ENCODE data around the gene MEAK7. TPM values are rescaled to one million over a fixed set of nuclear protein-coding genes. Genes with fewer than 3 reads are reported as not detected.

Gene MEAK7
- total and polyA plus RNA-seq, 2 donors (not counting 1 experiment from before 2014, with no cell fraction given) = 17.3 to 23.4 TPM

DNA sequence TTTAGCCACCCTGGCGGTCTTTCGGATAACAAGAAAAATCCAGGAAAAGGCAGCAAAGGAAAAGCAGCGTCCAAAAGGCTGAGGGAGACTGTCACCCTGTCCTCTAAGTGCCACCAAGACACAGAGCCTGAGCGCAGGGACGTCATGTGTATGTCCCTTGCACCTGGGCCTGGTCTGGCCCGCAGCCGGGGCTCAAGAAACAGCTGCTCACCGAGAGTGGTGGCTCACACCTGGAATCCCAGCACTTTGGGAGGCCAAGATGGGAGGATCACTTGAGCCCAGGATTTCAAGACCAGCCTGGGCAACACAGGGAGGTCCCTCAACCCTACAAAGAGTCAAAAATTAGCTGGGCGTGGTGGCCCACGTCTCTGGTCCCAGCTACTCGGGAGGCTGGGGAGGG is 9.2 kb upstream of the MEAK7 start:
- H3K4me3 ChIP-seq (replicated peaks in 1 of 4; ENCODE audit: control extremely low read depth in 1 of 4, insufficient read depth in 1 of 4, low read depth in 3 of 4, low read length in 4 of 4) = no peak overlapping the region
- H3K36me3 ChIP-seq (ENCODE audit: control insufficient read depth, insufficient read depth, low read length) = no peaks in the 10 kb centered on the region
- no peak overlapping the region for H3K9ac ChIP-seq (ENCODE audit: insufficient read depth, low read length)
- H3K79me2 ChIP-seq (ENCODE audit: control insufficient read depth, insufficient read depth, low read length) = no peaks in the 10 kb centered on the region
- no peak overlapping the region for H3K4me2 ChIP-seq (ENCODE audit: extremely low read depth, insufficient read depth, low read length)
- TF ChIP-seq EZH2 (IDR thresholded peaks at IDR 0.05; ENCODE audit: low read length, missing control alignments) (no peak), CTCF (conservative IDR thresholded peaks at IDR 0.05 in 1 of 2, IDR thresholded peaks at IDR 0.05 in 1 of 2; ENCODE audit: low read depth in 1 of 2, low read length in 2 of 2) (no peak)
- no peak for DNase-seq (ENCODE audit: low read depth in 2 of 2)
- no peaks in the 10 kb centered on the region for H3K27me3 ChIP-seq (ENCODE audit: control insufficient read depth, insufficient read depth, low read length)
- H4K20me1 ChIP-seq (ENCODE audit: control insufficient read depth, extremely low read depth, insufficient read depth, low read length) = no peaks in the 10 kb centered on the region
- peaks cover 7% of the 10 kb centered on the region for H3K4me1 ChIP-seq (ENCODE audit: control insufficient read depth, extremely low read depth, insufficient read depth, low read length)
- H2AFZ ChIP-seq (ENCODE audit: low read length) = no peak overlapping the region
- H3K27ac ChIP-seq (ENCODE audit: insufficient read depth, low read length) = no peak overlapping the region
- H3K9me3 ChIP-seq (ENCODE audit: control insufficient read depth, insufficient read depth, low read depth, low read length) = no peaks in the 10 kb centered on the region

GRCh38 chr16:84513123-84513522 is 8.7 kb upstream of the MEAK7 start:
- Histone ChIP-seq H3K79me2 (ENCODE audit: control insufficient read depth, insufficient read depth, low read length) (no peaks in the 10 kb centered on the region), H3K27me3 (ENCODE audit: control insufficient read depth, insufficient read depth, low read length) (no peaks in the 10 kb centered on the region), H3K4me2 (ENCODE audit: extremely low read depth, insufficient read depth, low read length) (no peak overlapping the region), H3K9ac (ENCODE audit: insufficient read depth, low read length) (no peak overlapping the region), H3K27ac (ENCODE audit: insufficient read depth, low read length) (no peak overlapping the region), H2AFZ (ENCODE audit: low read length) (no peak overlapping the region), H3K36me3 (ENCODE audit: control insufficient read depth, insufficient read depth, low read length) (no peaks in the 10 kb centered on the region), H4K20me1 (ENCODE audit: control insufficient read depth, extremely low read depth, insufficient read depth, low read length) (no peaks in the 10 kb centered on the region), H3K4me1 (ENCODE audit: control insufficient read depth, extremely low read depth, insufficient read depth, low read length) (peaks cover 7% of the 10 kb centered on the region), H3K4me3 (replicated peaks in 1 of 4; ENCODE audit: control extremely low read depth in 1 of 4, insufficient read depth in 1 of 4, low read depth in 3 of 4, low read length in 4 of 4) (no peak overlapping the region), H3K9me3 (ENCODE audit: control insufficient read depth, insufficient read depth, low read depth, low read length) (no peaks in the 10 kb centered on the region)
- TF ChIP-seq CTCF (conservative IDR thresholded peaks at IDR 0.05 in 1 of 2, IDR thresholded peaks at IDR 0.05 in 1 of 2; ENCODE audit: low read depth in 1 of 2, low read length in 2 of 2) (no peak), EZH2 (IDR thresholded peaks at IDR 0.05; ENCODE audit: low read length, missing control alignments) (no peak)
- peak; percentile 60 to 96 for DNase-seq (ENCODE audit: low read depth in 2 of 2)

- H3K27me3 ChIP-seq (ENCODE audit: control insufficient read depth, insufficient read depth, low read length) = no peaks in the 10 kb centered on the region
- no peaks in the 10 kb centered on the region for H3K36me3 ChIP-seq (ENCODE audit: control insufficient read depth, insufficient read depth, low read length)
- H2AFZ ChIP-seq (ENCODE audit: low read length) = no peak overlapping the region
- H3K79me2 ChIP-seq (ENCODE audit: control insufficient read depth, insufficient read depth, low read length) = no peaks in the 10 kb centered on the region
- no peaks in the 10 kb centered on the region for H3K9me3 ChIP-seq (ENCODE audit: control insufficient read depth, insufficient read depth, low read depth, low read length)
- no peak overlapping the region for H3K4me3 ChIP-seq (replicated peaks in 1 of 4; ENCODE audit: control extremely low read depth in 1 of 4, insufficient read depth in 1 of 4, low read depth in 3 of 4, low read length in 4 of 4)
- DNase-seq (ENCODE audit: low read depth in 2 of 2) = no peak
- no peak overlapping the region for H3K9ac ChIP-seq (ENCODE audit: insufficient read depth, low read length)
- H4K20me1 ChIP-seq (ENCODE audit: control insufficient read depth, extremely low read depth, insufficient read depth, low read length) = no peaks in the 10 kb centered on the region
- H3K27ac ChIP-seq (ENCODE audit: insufficient read depth, low read length) = no peak overlapping the region
- H3K4me2 ChIP-seq (ENCODE audit: extremely low read depth, insufficient read depth, low read length) = no peak overlapping the region
- peaks cover 3% of the 10 kb centered on the region for H3K4me1 ChIP-seq (ENCODE audit: control insufficient read depth, extremely low read depth, insufficient read depth, low read length)
- TF ChIP-seq CTCF (conservative IDR thresholded peaks at IDR 0.05 in 1 of 2, IDR thresholded peaks at IDR 0.05 in 1 of 2; ENCODE audit: low read depth in 1 of 2, low read length in 2 of 2) = no peak
Measured at GRCh38 chr16:84511831-84512230, 7.4 kb upstream of the MEAK7 start.

All from fibroblast of lung (primary cell).